H1 (cell line): Measurements from ENCODE around the gene TLCD3B. TPM values are rescaled to one million over a fixed set of nuclear protein-coding genes. Genes with fewer than 3 reads are reported as not detected.
A peak's percentile ranks its signal among the peaks of the same experiment; 100 is the strongest.

Experiments
- CTCF ChIA-PET: fragments of 300-600 bp; sonication (Branson Sonifier 250); formaldehyde crosslinking; loops from one replicate; lab custom pipeline; 2021; ENCODE audit not compliant: partially characterized antibody; lab: Charles Lee
- POLR2A ChIA-PET: fragments of 300-600 bp; sonication (Branson Sonifier 250); formaldehyde crosslinking; loops from one replicate; lab custom pipeline; 2021; ENCODE audit warnings: inconsistent platforms; ENCODE audit not compliant: partially characterized antibody; lab: Charles Lee
- DNase-seq, 2 experiments: peaks; one replicate each; pipeline versions ENCODE4 v3.0.0 to v3.0.0-alpha.2; 2010 to 2022; ENCODE audit warnings: low spot score in 2 of 2, low read depth in 1 of 2, mixed read lengths in 1 of 2
- FAIRE-seq: peaks from 2 replicates; lab custom pipeline; 2011; peaks lifted over from hg19 to GRCh38; lab: Jason Lieb, UNC
- H2AFZ ChIP-seq: 2 replicates; pipeline ENCODE4 v1.8.1; 2012; ENCODE audit warnings: low read length, inconsistent platforms
- H2AK5ac ChIP-seq: 2 replicates; pipeline ENCODE4 v1.6.1; 2013; ENCODE audit warnings: low read depth, low read length
- H2BK120ac ChIP-seq: replicated peaks from 2 replicates; pipeline ENCODE3; 2013; ENCODE audit warnings: low read depth, low read length, inconsistent platforms
- H2BK12ac ChIP-seq: 2 replicates; pipeline ENCODE4 v1.6.1; 2013; ENCODE audit warnings: low read depth, low read length
- H2BK15ac ChIP-seq: 2 replicates; pipeline ENCODE4 v1.6.1; 2013; ENCODE audit warnings: low read length
- H2BK20ac ChIP-seq: 2 replicates; pipeline ENCODE4 v1.6.1; 2013; ENCODE audit warnings: low read length
- H2BK5ac ChIP-seq: 2 replicates; pipeline ENCODE4 v1.6.1; 2013; ENCODE audit warnings: low read depth, low read length
- H3K14ac ChIP-seq: 2 replicates; pipeline ENCODE4 v1.6.1; 2013; ENCODE audit warnings: inconsistent platforms; ENCODE audit not compliant: insufficient read length
- H3K18ac ChIP-seq: 2 replicates; pipeline ENCODE4 v1.6.1; 2013; ENCODE audit warnings: low read length; ENCODE audit errors: extremely low read depth
- H3K23ac ChIP-seq: 2 replicates; pipeline ENCODE4 v1.6.1; 2013; ENCODE audit warnings: inconsistent platforms; ENCODE audit not compliant: insufficient read length
- H3K23me2 ChIP-seq: 2 replicates; pipeline ENCODE4 v1.6.1; 2013; ENCODE audit warnings: low read depth, low read length
- H3K27ac ChIP-seq: 2 replicates; pipeline ENCODE4 v1.6.1; 2011; ENCODE audit warnings: low read depth, low read length, inconsistent platforms
- H3K27me3 ChIP-seq, 4 experiments: replicated peaks in 1 of 4; 1 replicate in 1 of 4; 2 replicates in 3 of 4; pipeline versions ENCODE4 v1.6.1 to v1.8.1; 2011 to 2013; ENCODE audit warnings: low read length in 3 of 4, mild to moderate bottlenecking in 3 of 4, inconsistent platforms in 2 of 4, mixed read lengths in 2 of 4, moderate library complexity in 1 of 4; ENCODE audit not compliant: control insufficient read depth in 3 of 4, insufficient read depth in 3 of 4; ENCODE audit errors: extremely low read depth in 1 of 4
- H3K36me3 ChIP-seq, 4 experiments: 2 replicates each; pipeline versions ENCODE4 v1.6.1 to v1.8.1; 2011 to 2013; ENCODE audit warnings: mild to moderate bottlenecking in 4 of 4, low read length in 3 of 4, moderate library complexity in 2 of 4, control low read depth in 1 of 4, inconsistent platforms in 1 of 4; ENCODE audit not compliant: insufficient read depth in 4 of 4, control insufficient read depth in 2 of 4
- H3K4ac ChIP-seq: replicated peaks from 2 replicates; pipeline ENCODE3; 2013; ENCODE audit warnings: low read length, low read depth, mixed read lengths, inconsistent platforms; ENCODE audit not compliant: insufficient read length
- H3K4me1 ChIP-seq, 4 experiments: replicated peaks in 1 of 4; 1 replicate in 1 of 4; 2 replicates in 3 of 4; pipeline versions ENCODE4 v1.6.1 to v1.8.1; 2011 to 2013; ENCODE audit warnings: low read length in 3 of 4, inconsistent platforms in 2 of 4, mixed read lengths in 1 of 4; ENCODE audit not compliant: insufficient read depth in 4 of 4, control insufficient read depth in 3 of 4
- H3K4me2 ChIP-seq, 2 experiments: 2 replicates each; pipeline versions ENCODE4 v1.6.1 to v1.8.1; 2011 to 2013; ENCODE audit warnings: low read depth in 2 of 2, low read length in 2 of 2, control low read depth in 1 of 2, inconsistent platforms in 1 of 2, mild to moderate bottlenecking in 1 of 2; ENCODE audit not compliant: insufficient read depth in 1 of 2
- H3K4me3 ChIP-seq, 4 experiments: fragments of 200-600, 300-600 bp in 1 of 4; sonication (generic), shearing (Covaris generic), sonication (Bioruptor Twin) in 1 of 4; 2 replicates each; pipeline versions ENCODE4 v1.5.1 to v1.8.1; 2011 to 2016; ENCODE audit warnings: low read length in 4 of 4, low read depth in 3 of 4, control low read depth in 2 of 4, inconsistent platforms in 2 of 4, mild to moderate bottlenecking in 2 of 4, mixed read lengths in 1 of 4, moderate library complexity in 1 of 4; ENCODE audit not compliant: insufficient read depth in 2 of 4; ENCODE audit errors: extremely low read depth in 1 of 4
- H3K56ac ChIP-seq: replicated peaks from 2 replicates; pipeline ENCODE3; 2013; ENCODE audit warnings: low read depth, mild to moderate bottlenecking, mixed read lengths, low read length, inconsistent platforms; ENCODE audit not compliant: insufficient read length
- H3K79me1 ChIP-seq: 2 replicates; pipeline ENCODE4 v1.6.1; 2013; ENCODE audit warnings: low read depth, low read length, control low read depth
- H3K79me2 ChIP-seq, 2 experiments: 2 replicates each; pipeline versions ENCODE4 v1.6.1 to v1.8.1; 2012 to 2013; ENCODE audit warnings: low read length in 2 of 2, mild to moderate bottlenecking in 2 of 2, inconsistent platforms in 1 of 2; ENCODE audit not compliant: insufficient read depth in 2 of 2, control insufficient read depth in 1 of 2
- H3K9ac ChIP-seq, 4 experiments: replicated peaks in 1 of 4; 1 replicate in 1 of 4; 2 replicates in 3 of 4; pipeline versions ENCODE4 v1.6.1 to v1.8.1; 2011 to 2013; ENCODE audit warnings: low read depth in 3 of 4, low read length in 3 of 4, control low read depth in 2 of 4, mild to moderate bottlenecking in 2 of 4, moderate library complexity in 2 of 4, inconsistent platforms in 1 of 4; ENCODE audit errors: extremely low read depth in 1 of 4
- H3K9me3 ChIP-seq, 2 experiments: 2 replicates each; pipeline versions ENCODE4 v1.6.1 to v1.8.1; 2012 to 2013; ENCODE audit warnings: mild to moderate bottlenecking in 2 of 2, moderate library complexity in 2 of 2, control low read depth in 1 of 2, inconsistent platforms in 1 of 2, low read depth in 1 of 2, low read length in 1 of 2, mixed read lengths in 1 of 2; ENCODE audit not compliant: insufficient read depth in 2 of 2
- H4K20me1 ChIP-seq, 2 experiments: replicated peaks in 1 of 2; 2 replicates each; pipeline versions ENCODE3 to v1.8.1; 2011 to 2013; ENCODE audit warnings: inconsistent platforms in 2 of 2, low read length in 2 of 2, mild to moderate bottlenecking in 1 of 2; ENCODE audit not compliant: insufficient read depth in 2 of 2, control insufficient read depth in 1 of 2
- H4K5ac ChIP-seq: 2 replicates; pipeline ENCODE4 v1.6.1; 2013; ENCODE audit warnings: low read length, low read depth, mixed read lengths, inconsistent platforms; ENCODE audit not compliant: insufficient read length
- H4K8ac ChIP-seq: 2 replicates; pipeline ENCODE4 v1.8.0; 2013; ENCODE audit warnings: mild to moderate bottlenecking, moderate library complexity, low read length, inconsistent platforms; ENCODE audit not compliant: insufficient read depth; ENCODE audit errors: extremely low read depth
- H4K91ac ChIP-seq: replicated peaks from 2 replicates; pipeline ENCODE3; 2013; ENCODE audit warnings: low read length, mixed read lengths, inconsistent platforms; ENCODE audit not compliant: insufficient read length
- MAFK ChIP-seq: IDR thresholded peaks from 2 replicates; pipeline ENCODE4 v1.6.1; 2012; ENCODE audit warnings: low read depth, mild to moderate bottlenecking, improper control_type of control experiment, low read length
- NRF1 ChIP-seq: IDR thresholded peaks from 2 replicates; pipeline ENCODE4 v1.6.1; 2011; ENCODE audit warnings: mild to moderate bottlenecking, low read depth, low read length, improper control_type of control experiment
- POU5F1 ChIP-seq: IDR thresholded peaks from 2 replicates; pipeline ENCODE4 v1.6.1; 2011; ENCODE audit warnings: low read depth, mild to moderate bottlenecking, low read length, moderate library complexity
- RBBP5 ChIP-seq: IDR thresholded peaks from 2 replicates; pipeline ENCODE4 v1.7.1; 2012; ENCODE audit warnings: low read depth, mild to moderate bottlenecking, inconsistent platforms, low read length, moderate library complexity, borderline replicate concordance
- SAP30 ChIP-seq: fragments of 300-600 bp; sonication (generic); IDR thresholded peaks from 2 replicates; pipeline ENCODE4 v1.7.1; 2012; ENCODE audit warnings: low read length, moderate library complexity, mild to moderate bottlenecking, inconsistent platforms; ENCODE audit not compliant: insufficient read depth, insufficient replicate concordance
- SIN3A ChIP-seq, 2 experiments: IDR thresholded peaks in 1 of 2; conservative IDR thresholded peaks in 1 of 2; 2 replicates each; pipeline ENCODE4 v1.6.1; 2011 to 2012; ENCODE audit warnings: low read length in 2 of 2, improper control_type of control experiment in 1 of 2, low read depth in 1 of 2, mild to moderate bottlenecking in 1 of 2
- TAF1 ChIP-seq: IDR thresholded peaks from 2 replicates; pipeline ENCODE4 v1.6.1; 2011; ENCODE audit warnings: mild to moderate bottlenecking, low read depth, low read length
- USF2 ChIP-seq: IDR thresholded peaks from 2 replicates; pipeline ENCODE4 v1.6.1; 2011; ENCODE audit warnings: low read length, improper control_type of control experiment
- ZNF274 ChIP-seq: IDR thresholded peaks from 2 replicates; pipeline ENCODE4 v1.7.0; 2012; ENCODE audit warnings: low read length, borderline replicate concordance; ENCODE audit errors: extremely low read depth
- WGBS, 2 experiments: shearing (Covaris generic) in 1 of 2; methylation state at CpG; one replicate each; pipeline versions ENCODE4 v1.1.6 to v1.1.7; 2013 to 2015; ENCODE audit warnings: low lambda C conversion rate in 2 of 2, mixed read lengths in 2 of 2, inconsistent platforms in 1 of 2, low coverage in 1 of 2, missing lambda C conversion rate in 1 of 2; ENCODE audit not compliant: insufficient replicate concordance in 2 of 2, insufficient coverage in 1 of 2, insufficient read length in 1 of 2; ENCODE audit errors: extremely low coverage in 1 of 2, missing lambda C conversion rate in 1 of 2; 5-methylcytosine and 5-hydroxymethylcytosine counted together
- polyA plus RNA-seq, 7 experiments: library from polyadenylated mRNA; depleted of rRNA in 3 of 7; stranded (reverse) in 5 of 7; unstranded in 2 of 7; fragments of >200 nt in 5 of 7; fragments of 200-250 nt in 2 of 7; gene quantifications; 1 replicate in 5 of 7; 2 replicates in 1 of 7; 4 replicates in 1 of 7; pipeline versions ENCODE4 v1.2.1 to v1.2.3, GENCODE V29; 2011 to 2013; ENCODE audit warnings: missing spikeins in 2 of 7, mixed read lengths in 2 of 7
- total RNA-seq: library from RNA; stranded (reverse); fragmentation: NEBNext Ultra II Directional; extraction: Animal tissue kit (Norgen Biotek cat#: 25700); gene quantifications from 2 replicates; pipeline ENCODE4 v1.2.1, GENCODE V29; 2021

Gene TLCD3B
- total and polyA plus RNA-seq, 2 of the 8 experiments (the other 6 are each of a cell fraction or from before 2014, with no cell fraction given), result 15.2 to 26.9 TPM

GRCh38 chr16:30065943-30066760, 35.1 kb upstream of the TLCD3B start:
- ChIA-PET CTCF (interaction anchor here (0.7 to 7.3 kb wide), 7 partner anchors 11 to 66 kb away, joined by 3 to 51 read pairs (median 3); partner anchors contain the start of genes GDPD3, PPP4C and TBX6), POLR2A (interaction anchor here (0.7 to 21.2 kb wide), 26 partner anchors 11 to 532 kb away, joined by 3 to 353 read pairs (median 4); partner anchors contain the start of genes ASPHD1, HIRIP3, PPP4C and TAOK2)
- Histone ChIP-seq H2BK5ac (peak overlapping the region; percentile 96), H2BK12ac (0 out of 2 replicates have a peak overlapping the region, but pooled peaks have one; percentile 43), H3K23ac (no peak overlapping the region), H3K4me2 (peak overlapping the region; percentile 73 to 81), H3K36me3 (peaks cover 19 to 41% (median 37%) of the 10 kb centered on the region in 4 experiments), H3K79me2 (peaks cover 15 to 30% of the 10 kb centered on the region in 2 experiments), H3K23me2 (peaks cover 18% of the 10 kb centered on the region), H4K5ac (peak overlapping the region; percentile 85), H2AK5ac (peak overlapping the region; percentile 28; the same call in 1 of the 2 replicates), H3K27me3 (no peaks in the 10 kb centered on the region), H4K8ac (peak overlapping the region; percentile 64), H3K79me1 (peaks cover 9% of the 10 kb centered on the region; the same call in 1 of the 2 replicates), H4K20me1 (peaks cover 16 to 33% of the 10 kb centered on the region in 2 experiments), H4K91ac (peak overlapping the region; percentile 89), H3K9ac (peak overlapping the region; percentile 81 to 92 (median 84)), H2BK15ac (no peak overlapping the region), H3K14ac (peak overlapping the region; percentile 24), H3K4me1 (peaks cover 6 to 23% (median 11%) of the 10 kb centered on the region in 4 experiments), H2BK20ac (no peak overlapping the region), H3K4ac (peak overlapping the region; percentile 95), H2BK120ac (no peak overlapping the region), H3K4me3 (peak overlapping the region; percentile 71 to 92 (median 88)), H3K9me3 (no peaks in the 10 kb centered on the region), H3K56ac (peak overlapping the region; percentile 92), H2AFZ (no peak overlapping the region), H3K27ac (peak overlapping the region; percentile 84), H3K18ac (peak overlapping the region; percentile 95)
- no peak for FAIRE-seq
- 4% methylated on average over 41 of the region's 44 CpGs; no CpG with 5 or more reads in 1 of the 2 experiments for WGBS, 2 experiments
- DNase-seq, result no peak
- TF ChIP-seq SIN3A (conservative IDR thresholded peaks at IDR 0.05 in 1 of 2, IDR thresholded peaks at IDR 0.05 in 1 of 2; ENCODE audit: low read depth in 1 of 2, low read length in 2 of 2), result 0 out of 4 replicates have a peak, but pooled peaks of 1 of the 2 experiments have one; percentile 15
- TF ChIP-seq MAFK, result peak; percentile 44; the same call in 1 of the 2 replicates
- no peak for TF ChIP-seq TAF1
- peak; percentile 52 for TF ChIP-seq SAP30
- no peak for TF ChIP-seq ZNF274
- no peak for TF ChIP-seq POU5F1
- TF ChIP-seq NRF1, result no peak
- TF ChIP-seq USF2, result no peak
- 0 out of 2 replicates have a peak, but pooled peaks have one; percentile 30 for TF ChIP-seq RBBP5
